ENCODE results near the gene P2RY2. TPM values are rescaled to one million over a fixed set of nuclear protein-coding genes. Genes with fewer than 3 reads are reported as not detected.
A peak's percentile ranks its signal among the peaks of the same experiment; 100 is the strongest.
"Not testable (repeated sequence)": the region's sequence is repeated elsewhere in the genome, so short reads cannot be mapped to it uniquely, and the experiment has no call there.

P2RY2 gene
- polyA plus RNA-seq, 1 of the 3 experiments (the other 2 are of a cell fraction), result 0.12 TPM

- TF ChIP-seq, protein P1, sequence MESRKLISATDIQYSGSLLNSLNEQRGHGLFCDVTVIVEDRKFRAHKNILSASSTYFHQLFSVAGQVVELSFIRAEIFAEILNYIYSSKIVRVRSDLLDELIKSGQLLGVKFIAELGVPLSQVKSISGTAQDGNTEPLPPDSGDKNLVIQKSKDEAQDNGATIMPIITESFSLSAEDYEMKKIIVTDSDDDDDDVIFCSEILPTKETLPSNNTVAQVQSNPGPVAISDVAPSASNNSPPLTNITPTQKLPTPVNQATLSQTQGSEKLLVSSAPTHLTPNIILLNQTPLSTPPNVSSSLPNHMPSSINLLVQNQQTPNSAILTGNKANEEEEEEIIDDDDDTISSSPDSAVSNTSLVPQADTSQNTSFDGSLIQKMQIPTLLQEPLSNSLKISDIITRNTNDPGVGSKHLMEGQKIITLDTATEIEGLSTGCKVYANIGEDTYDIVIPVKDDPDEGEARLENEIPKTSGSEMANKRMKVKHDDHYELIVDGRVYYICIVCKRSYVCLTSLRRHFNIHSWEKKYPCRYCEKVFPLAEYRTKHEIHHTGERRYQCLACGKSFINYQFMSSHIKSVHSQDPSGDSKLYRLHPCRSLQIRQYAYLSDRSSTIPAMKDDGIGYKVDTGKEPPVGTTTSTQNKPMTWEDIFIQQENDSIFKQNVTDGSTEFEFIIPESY (IDR thresholded peaks at IDR 0.05; ENCODE audit: borderline replicate concordance, low read depth), result no peak
Observed at GRCh38 chr11:73230931-73231330, 12.8 kb downstream of the P2RY2 start (continued).

DNA sequence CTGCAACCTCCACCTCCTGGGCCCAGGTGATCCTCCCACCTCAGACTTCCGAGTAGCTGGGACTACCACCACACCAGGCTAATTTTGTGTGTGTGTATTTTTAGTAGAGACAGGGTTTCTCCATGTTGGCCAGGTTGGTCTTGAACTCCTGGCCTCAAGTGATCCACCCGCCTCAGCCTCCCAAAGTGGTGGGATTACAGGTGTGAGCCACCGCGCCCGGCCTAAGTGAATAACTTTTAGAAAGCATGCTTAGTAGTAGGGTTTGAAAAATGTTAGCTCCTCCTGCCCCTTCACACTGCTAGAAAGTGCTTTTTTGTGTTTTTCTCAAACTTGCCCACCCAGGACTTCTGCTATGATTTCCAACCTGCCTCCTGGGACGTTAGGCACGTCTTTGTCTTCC, 14.4 kb downstream of the P2RY2 start:
- H3K79me2 ChIP-seq (ENCODE audit: insufficient read depth); H3K4me2 ChIP-seq; DNase-seq; H3K9me3 ChIP-seq; POLR2A ChIA-PET; H3K27ac ChIP-seq (ENCODE audit: low read depth in 2 of 2, low read length in 1 of 2); H4K20me1 ChIP-seq (ENCODE audit: insufficient read depth); H2AFZ ChIP-seq (ENCODE audit: low read depth); H3K27me3 ChIP-seq (ENCODE audit: insufficient read depth); H3K4me1 ChIP-seq (ENCODE audit: control insufficient read depth in 1 of 2, insufficient read depth in 2 of 2, low read depth in 1 of 2, low read length in 1 of 2); H3K9ac ChIP-seq; H3F3A ChIP-seq (replicated peaks; ENCODE audit: insufficient read depth); H3K36me3 ChIP-seq (replicated peaks in 1 of 2; ENCODE audit: control insufficient read depth in 1 of 2, insufficient read depth in 2 of 2, low read length in 1 of 2); H3K9me2 ChIP-seq; H3K4me3 ChIP-seq (ENCODE audit: low read depth in 2 of 2, low read length in 1 of 2): not testable (repeated sequence)
- 86% methylated on average over 7 of the region's 7 CpGs for WGBS (ENCODE audit: low lambda C conversion rate)
- CTCF ChIA-PET, result interaction anchor here (0.7 to 2.9 kb wide), 8 partner anchors 10 to 57 kb away, joined by 3 to 20 read pairs (median 6); no protein-coding TSS in a partner anchor

GRCh38 chr11:73233211-73233610, 15.1 kb downstream of the P2RY2 start:
- no peaks in the 10 kb centered on the region for H3K36me3 ChIP-seq (replicated peaks in 1 of 2; ENCODE audit: control insufficient read depth in 1 of 2, insufficient read depth in 2 of 2, low read length in 1 of 2)
- no peaks in the 10 kb centered on the region for H3K79me2 ChIP-seq (ENCODE audit: insufficient read depth)
- POLR2A ChIA-PET, result no interaction called here
- no peak overlapping the region for H3K4me3 ChIP-seq (ENCODE audit: low read depth in 2 of 2, low read length in 1 of 2)
- H3F3A ChIP-seq (replicated peaks; ENCODE audit: insufficient read depth), result no peaks in the 10 kb centered on the region
- CTCF ChIA-PET, result interaction anchor here (0.7 to 2.9 kb wide), 9 partner anchors 9 to 405 kb away, joined by 3 to 20 read pairs (median 5); no protein-coding TSS in a partner anchor
- no peaks in the 10 kb centered on the region for H3K9me2 ChIP-seq
- H3K4me1 ChIP-seq (ENCODE audit: control insufficient read depth in 1 of 2, insufficient read depth in 2 of 2, low read depth in 1 of 2, low read length in 1 of 2), result peaks cover 0 to 7% of the 10 kb centered on the region in 2 experiments; a peak in 1 of 4 replicates
- no peaks in the 10 kb centered on the region for H4K20me1 ChIP-seq (ENCODE audit: insufficient read depth)
- peak; percentile 23 for DNase-seq
- no peak overlapping the region for H2AFZ ChIP-seq (ENCODE audit: low read depth)
- no peaks in the 10 kb centered on the region for H3K9me3 ChIP-seq
- no peak overlapping the region for H3K4me2 ChIP-seq
- no peak overlapping the region for H3K9ac ChIP-seq
- TF ChIP-seq EZH2phosphoT487 (IDR thresholded peaks at IDR 0.05; ENCODE audit: borderline replicate concordance, low read depth) (no peak), POLR2AphosphoS5 (IDR thresholded peaks at IDR 0.05; ENCODE audit: low read depth, low read length) (no peak), FOXJ3 (CRISPR knock-in tag; IDR thresholded peaks at IDR 0.05) (no peak), GATA2 (CRISPR knock-in tag; IDR thresholded peaks at IDR 0.05) (no peak), JUND (IDR thresholded peaks at IDR 0.05) (no peak), CHD2 (IDR thresholded peaks at IDR 0.05; ENCODE audit: low read length, partially characterized antibody) (no peak), ELF1 (IDR thresholded peaks at IDR 0.05) (no peak), RAD21 (IDR thresholded peaks at IDR 0.05; ENCODE audit: low read length) (no peak), RXRA (IDR thresholded peaks at IDR 0.05; ENCODE audit: borderline replicate concordance, low read depth) (no peak), NFIC (IDR thresholded peaks at IDR 0.05; ENCODE audit: borderline replicate concordance) (no peak), GABPA (IDR thresholded peaks at IDR 0.05; ENCODE audit: low read depth) (no peak), SIN3A (IDR thresholded peaks at IDR 0.05; ENCODE audit: borderline replicate concordance, low read depth, low read length) (no peak), TAF1 (IDR thresholded peaks at IDR 0.05; ENCODE audit: borderline replicate concordance, low read depth, low read length) (no peak), NRF1 (IDR thresholded peaks at IDR 0.05; ENCODE audit: low read depth, low read length) (no peak)
- TF ChIP-seq, protein P1 (IDR thresholded peaks at IDR 0.05; ENCODE audit: borderline replicate concordance, low read depth), result no peak
- TF ChIP-seq, protein P2, sequence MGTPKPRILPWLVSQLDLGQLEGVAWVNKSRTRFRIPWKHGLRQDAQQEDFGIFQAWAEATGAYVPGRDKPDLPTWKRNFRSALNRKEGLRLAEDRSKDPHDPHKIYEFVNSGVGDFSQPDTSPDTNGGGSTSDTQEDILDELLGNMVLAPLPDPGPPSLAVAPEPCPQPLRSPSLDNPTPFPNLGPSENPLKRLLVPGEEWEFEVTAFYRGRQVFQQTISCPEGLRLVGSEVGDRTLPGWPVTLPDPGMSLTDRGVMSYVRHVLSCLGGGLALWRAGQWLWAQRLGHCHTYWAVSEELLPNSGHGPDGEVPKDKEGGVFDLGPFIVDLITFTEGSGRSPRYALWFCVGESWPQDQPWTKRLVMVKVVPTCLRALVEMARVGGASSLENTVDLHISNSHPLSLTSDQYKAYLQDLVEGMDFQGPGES (IDR thresholded peaks at IDR 0.05; ENCODE audit: low read depth, low read length), result no peak
- no peak overlapping the region for H3K27ac ChIP-seq (ENCODE audit: low read depth in 2 of 2, low read length in 1 of 2)
- no peaks in the 10 kb centered on the region for H3K27me3 ChIP-seq (ENCODE audit: insufficient read depth)
